Gastrocnemius medialis (tissue), 4 donors: ENCODE results near the gene RPL13A.

Experiments
- CTCF ChIP-seq, 5 experiments: fragments of 450-650 bp in 3 of 5; fragments of 200-600 bp in 2 of 5; sonication (generic) in 2 of 5; IDR thresholded peaks in 4 of 5; conservative IDR thresholded peaks in 1 of 5; 1 replicate in 4 of 5; 2 replicates in 1 of 5; pipeline ENCODE4 v1.5.1; 2016 to 2019; ENCODE audit warnings: antibody characterized with exemption in 5 of 5, mild to moderate bottlenecking in 3 of 5, moderate library complexity in 3 of 5
- POLR2A ChIP-seq, 2 donors: fragments of 450-650 bp; IDR thresholded peaks; one replicate each; pipeline ENCODE4 v1.6.1; 2017; ENCODE audit warnings: antibody characterized with exemption in 2 of 2, mild to moderate bottlenecking in 2 of 2, moderate library complexity in 2 of 2

GRCh38 chr19:49536921-49537462, 49.6 kb downstream of the RPL13A start:
- TF ChIP-seq CTCF (IDR thresholded peaks at IDR 0.05 in 4 of 5, conservative IDR thresholded peaks at IDR 0.05 in 1 of 5) (no peak), POLR2A (IDR thresholded peaks at IDR 0.05) (no peak)
